Left ventricle myocardium inferior (tissue), 1 donor: ENCODE measurements around the gene INPP4B. TPM values are rescaled to one million over a fixed set of nuclear protein-coding genes. Genes with fewer than 3 reads are reported as not detected.

ENCODE experiments used
- DNase-seq: peaks from one replicate; pipeline ENCODE4 v3.0.0-alpha.2; 2020
- H3K27ac ChIP-seq: fragments of 200-600 bp; replicated peaks from 2 replicates; pipeline ENCODE4 v1.8.0; 2021
- H3K27me3 ChIP-seq: fragments of 200-600 bp; 2 replicates; pipeline ENCODE4 v1.8.0; 2021; ENCODE audit warnings: low read depth
- H3K36me3 ChIP-seq: fragments of 200-600 bp; 2 replicates; pipeline ENCODE4 v1.8.0; 2021
- H3K4me1 ChIP-seq: fragments of 200-600 bp; 2 replicates; pipeline ENCODE4 v1.8.0; 2021
- H3K4me3 ChIP-seq: fragments of 200-600 bp; 2 replicates; pipeline ENCODE4 v1.8.0; 2021; ENCODE audit warnings: mild to moderate bottlenecking, moderate library complexity
- H3K9me3 ChIP-seq: fragments of 200-600 bp; replicated peaks from 2 replicates; pipeline ENCODE4 v1.8.0; 2021
- CTCF ChIP-seq: fragments of 200-600 bp; IDR thresholded peaks from 2 replicates; pipeline ENCODE4 v1.8.0; 2021; ENCODE audit warnings: antibody characterized with exemption, mild to moderate bottlenecking, borderline replicate concordance
- intact Hi-C: fragments of 100-400 bp; cut with micrococcal nuclease; formaldehyde crosslinking; loops from one replicate; pipeline ENCODE4 v1.11.0; 2022
- total RNA-seq: library from RNA; stranded (reverse); fragmentation: NEBNext Ultra II Directional; extraction: Animal tissue kit (Norgen Biotek cat#: 25700); gene quantifications from one replicate; pipeline ENCODE4 v1.2.1, GENCODE V29; 2021
- donor health status: DM: no; HTN: yes; CAD: no; lungs with severe emphysema.

The INPP4B gene
- total RNA-seq, 1 donor from 2014 or later: 61.1 TPM

GRCh38 chr4:142434519-142435224 is 411.4 kb downstream of the INPP4B start:
- Histone ChIP-seq H3K4me1 (no peaks in the 10 kb centered on the region), H3K4me3 (no peak overlapping the region), H3K27ac (no peak overlapping the region), H3K9me3 (peaks cover 8% of the 10 kb centered on the region), H3K36me3 (no peaks in the 10 kb centered on the region), H3K27me3 (no peaks in the 10 kb centered on the region)
- TF ChIP-seq CTCF: no peak
- intact Hi-C loops: no loop called here
- DNase-seq: no peak

GRCh38 chr4:142428715-142429114 is 417.4 kb downstream of the INPP4B start:
- Histone ChIP-seq H3K27ac (no peak overlapping the region), H3K27me3 (no peaks in the 10 kb centered on the region), H3K4me3 (no peak overlapping the region), H3K4me1 (no peaks in the 10 kb centered on the region), H3K36me3 (no peaks in the 10 kb centered on the region), H3K9me3 (no peaks in the 10 kb centered on the region)
- intact Hi-C loops: no loop called here
- DNase-seq: no peak
- no peak for TF ChIP-seq CTCF

GRCh38 chr4:142427456-142427855 is 418.6 kb downstream of the INPP4B start:
- H3K9me3 ChIP-seq: no peaks in the 10 kb centered on the region
- intact Hi-C loops: no loop called here
- no peak for TF ChIP-seq CTCF

GRCh38 chr4:142423861-142424260 is 422.2 kb downstream of the INPP4B start:
- Histone ChIP-seq H3K27me3 (no peaks in the 10 kb centered on the region), H3K9me3 (no peaks in the 10 kb centered on the region), H3K36me3 (no peaks in the 10 kb centered on the region), H3K4me1 (peaks cover 6% of the 10 kb centered on the region), H3K4me3 (no peak overlapping the region), H3K27ac (no peak overlapping the region)
- DNase-seq: no peak
- intact Hi-C loops: no loop called here
- no peak for TF ChIP-seq CTCF

More at GRCh38 chr4:142427456-142427855, 418.6 kb downstream of the INPP4B start:
- no peak overlapping the region for H3K4me3 ChIP-seq
- H3K4me1 ChIP-seq: no peaks in the 10 kb centered on the region
- no peaks in the 10 kb centered on the region for H3K27me3 ChIP-seq
- DNase-seq: no peak
- no peak overlapping the region for H3K27ac ChIP-seq
- no peaks in the 10 kb centered on the region for H3K36me3 ChIP-seq

GRCh38 chr4:142420311-142421095 is 425.6 kb downstream of the INPP4B start:
- intact Hi-C loops: no loop called here
- no peak overlapping the region for H3K27ac ChIP-seq
- H3K27me3 ChIP-seq: no peaks in the 10 kb centered on the region
- no peaks in the 10 kb centered on the region for H3K36me3 ChIP-seq
- DNase-seq: no peak
- no peak for TF ChIP-seq CTCF
- peaks cover 18% of the 10 kb centered on the region for H3K4me1 ChIP-seq
- H3K9me3 ChIP-seq: no peaks in the 10 kb centered on the region
- H3K4me3 ChIP-seq: no peak overlapping the region
